Cerebellar nuclear complex (tissue), 1 donor: ENCODE results near the gene TDRD7.

Source experiments
- DNase-seq, 2 experiments: peaks; one replicate each; lab custom pipeline; 2025; lab: John Stamatoyannopoulos, UW

Gene TDRD7

GRCh38 chr9:97507428-97507984 lies 95.6 kb downstream of the TDRD7 start:
- DNase-seq: no peak

GRCh38 chr9:97508852-97509251 lies 97.0 kb downstream of the TDRD7 start:
- DNase-seq: peak in 1 of 2 experiments; percentile 41

DNA sequence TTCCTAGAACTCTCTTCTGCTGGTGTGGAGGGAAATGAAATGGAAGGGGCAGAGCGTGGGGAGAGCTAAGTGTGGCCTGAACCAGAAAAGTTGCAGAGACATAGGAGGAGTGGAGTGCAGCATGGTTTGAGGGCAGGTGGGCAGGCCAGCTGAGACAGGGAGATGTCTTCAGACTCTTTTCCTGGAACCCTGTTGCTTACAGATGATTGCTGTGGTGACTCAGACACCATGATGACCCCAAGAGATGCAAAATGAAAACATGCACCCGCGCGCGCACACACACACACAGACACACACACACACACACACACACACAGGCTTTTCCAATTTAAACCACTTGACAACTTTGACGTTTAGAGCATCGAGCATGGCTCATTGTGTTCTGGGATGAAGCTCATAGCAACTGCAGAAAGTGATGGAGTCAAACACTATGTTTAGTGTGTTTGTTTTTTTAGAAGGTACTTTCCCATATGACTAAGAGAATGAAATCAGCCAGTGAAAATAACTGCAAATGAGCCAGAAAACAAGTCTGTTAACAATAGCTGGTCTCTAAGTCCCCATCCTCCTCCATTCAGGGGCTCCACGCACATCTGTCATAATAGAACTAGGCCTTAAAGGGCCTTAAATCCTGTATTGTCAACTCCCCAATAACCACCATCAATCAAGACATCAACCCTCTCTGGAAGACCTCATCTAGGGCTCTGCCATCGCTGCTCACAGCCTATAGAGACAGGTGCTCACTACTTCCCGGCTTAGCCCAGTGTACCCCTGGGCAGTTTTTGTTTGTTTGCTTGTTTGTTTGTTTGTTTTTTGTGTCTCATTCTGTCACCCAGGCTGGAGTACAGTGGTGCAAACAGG lies 99.1 kb downstream of the TDRD7 start:
- DNase-seq: no peak

- no peak for DNase-seq
These were observed 99.9 kb downstream of the TDRD7 start for GRCh38 chr9:97511655-97512427.

DNA sequence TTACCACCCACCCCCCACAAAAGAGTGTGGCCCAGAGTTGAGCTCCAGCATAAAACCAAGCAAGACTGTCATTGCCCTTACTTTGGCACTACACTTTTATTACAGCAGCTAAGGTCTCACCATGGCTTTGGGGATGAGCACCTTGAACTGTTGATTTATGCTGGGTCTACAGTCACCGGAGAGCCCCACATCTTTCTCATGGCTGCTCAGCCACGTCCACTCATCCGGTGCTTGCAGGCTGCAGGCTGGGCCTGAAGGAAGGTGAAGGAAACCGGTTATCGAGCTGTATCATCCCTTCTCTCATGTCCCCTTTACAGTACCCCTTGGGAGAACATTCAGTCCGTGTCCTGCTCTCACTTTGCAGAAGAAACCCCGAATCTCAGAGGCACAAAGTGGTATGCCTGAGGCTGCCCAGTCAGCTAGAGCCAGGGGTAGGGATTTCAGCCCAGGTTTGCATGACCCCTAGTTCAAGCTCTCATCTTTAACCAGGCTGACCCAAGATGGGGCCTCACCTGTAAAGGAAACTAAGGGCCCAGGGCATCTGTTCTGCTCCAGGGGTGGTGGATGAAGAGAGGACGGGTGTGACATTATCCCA lies 101.2 kb downstream of the TDRD7 start:
- no peak for DNase-seq

- no peak for DNase-seq
These were observed 102.6 kb downstream of the TDRD7 start for GRCh38 chr9:97514531-97514930.

DNA sequence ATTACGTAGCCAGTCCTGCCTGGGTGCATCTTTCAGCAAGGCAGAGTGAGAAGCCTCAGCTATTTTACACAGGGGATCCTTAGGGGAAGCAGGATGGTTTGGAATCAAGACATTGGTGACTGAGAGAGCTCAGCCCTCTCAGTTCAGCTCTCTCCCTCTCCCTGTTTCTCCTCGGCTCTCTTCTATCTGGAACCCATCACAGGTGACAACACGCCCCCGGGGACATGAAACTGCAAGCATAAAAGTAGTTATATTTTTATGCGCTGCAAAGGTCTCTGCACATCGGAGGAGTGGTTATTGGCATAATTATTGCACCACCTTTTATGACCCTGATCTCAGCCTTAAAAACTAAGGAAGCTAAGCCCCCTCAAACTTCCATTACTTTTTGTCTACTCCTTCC lies 103.8 kb downstream of the TDRD7 start:
- DNase-seq: no peak

GRCh38 chr9:97516111-97516510 lies 104.2 kb downstream of the TDRD7 start:
- DNase-seq: no peak

DNA sequence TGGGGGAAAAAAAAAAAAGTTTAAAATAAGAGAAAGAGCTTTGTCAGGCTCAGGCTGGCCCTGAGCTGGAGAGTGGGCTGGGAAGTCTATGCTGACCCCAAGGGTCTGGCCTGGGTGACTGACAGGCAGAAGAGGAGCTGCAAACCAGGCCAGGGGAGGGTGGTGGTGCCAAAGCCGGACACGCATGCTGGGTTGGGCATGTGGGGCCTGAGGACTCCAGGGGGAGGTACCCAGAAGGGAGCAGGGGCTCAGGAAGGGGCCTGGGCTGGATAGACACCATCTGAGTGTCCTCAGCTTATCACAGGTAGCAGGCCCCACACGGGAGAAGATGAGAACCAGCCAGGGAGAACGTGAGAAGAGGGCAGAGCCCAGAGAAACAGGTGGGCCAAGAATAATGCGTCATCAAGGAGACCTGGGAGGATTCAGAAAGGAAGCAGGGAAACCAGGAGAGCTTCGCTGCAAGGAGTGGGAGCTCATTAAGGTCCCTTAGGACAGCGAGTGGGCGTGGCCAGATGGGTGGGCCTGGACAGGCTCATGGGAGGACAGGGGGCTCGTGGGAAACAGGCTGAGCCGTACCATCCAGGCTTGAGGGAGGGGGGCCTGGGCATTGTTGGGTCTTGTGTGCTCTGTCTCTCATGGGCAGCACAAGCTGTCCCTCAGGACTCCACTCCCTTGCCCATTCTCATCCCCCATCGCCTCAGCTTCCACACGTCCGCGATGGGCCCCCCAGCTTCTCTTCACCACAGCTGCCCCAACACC lies 105.6 kb downstream of the TDRD7 start:
- no peak for DNase-seq

DNA sequence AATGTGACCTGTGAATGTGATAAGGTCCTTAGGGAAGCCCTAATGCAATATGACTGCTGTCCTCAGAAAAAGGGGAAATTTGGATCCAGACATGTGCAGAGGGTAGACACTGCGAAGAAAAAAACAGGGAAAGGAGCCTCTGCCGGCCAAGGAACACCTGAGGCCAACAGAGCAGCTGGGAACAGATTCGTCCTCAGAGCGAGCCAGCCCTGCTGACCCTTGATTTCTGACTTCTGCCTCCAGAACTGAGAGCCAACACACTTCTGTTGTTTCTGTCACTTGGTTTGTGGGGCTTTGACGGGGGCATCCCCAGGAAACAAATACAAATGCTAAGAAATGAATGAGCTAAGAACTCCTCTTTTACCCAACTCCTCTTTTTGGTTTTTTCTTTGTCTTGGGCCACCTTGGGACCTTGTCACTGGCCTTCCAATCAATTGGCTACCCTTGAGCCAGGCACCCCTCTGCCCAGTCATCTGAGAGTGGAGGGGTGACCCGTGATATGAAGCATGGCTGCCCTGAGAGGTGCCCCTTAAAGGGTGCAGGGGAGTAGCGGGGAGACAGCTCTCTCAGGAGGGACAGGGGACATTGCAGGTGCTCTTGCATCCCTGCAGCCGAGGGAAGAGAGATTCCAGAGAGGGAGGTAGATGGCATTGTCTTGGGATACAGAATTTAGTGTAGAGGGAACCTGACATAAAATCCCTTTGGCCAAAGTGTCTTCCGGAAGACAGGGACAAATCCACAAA lies 106.4 kb downstream of the TDRD7 start:
- no peak for DNase-seq

GRCh38 chr9:97518909-97519307 lies 107.0 kb downstream of the TDRD7 start:
- no peak for DNase-seq

DNA sequence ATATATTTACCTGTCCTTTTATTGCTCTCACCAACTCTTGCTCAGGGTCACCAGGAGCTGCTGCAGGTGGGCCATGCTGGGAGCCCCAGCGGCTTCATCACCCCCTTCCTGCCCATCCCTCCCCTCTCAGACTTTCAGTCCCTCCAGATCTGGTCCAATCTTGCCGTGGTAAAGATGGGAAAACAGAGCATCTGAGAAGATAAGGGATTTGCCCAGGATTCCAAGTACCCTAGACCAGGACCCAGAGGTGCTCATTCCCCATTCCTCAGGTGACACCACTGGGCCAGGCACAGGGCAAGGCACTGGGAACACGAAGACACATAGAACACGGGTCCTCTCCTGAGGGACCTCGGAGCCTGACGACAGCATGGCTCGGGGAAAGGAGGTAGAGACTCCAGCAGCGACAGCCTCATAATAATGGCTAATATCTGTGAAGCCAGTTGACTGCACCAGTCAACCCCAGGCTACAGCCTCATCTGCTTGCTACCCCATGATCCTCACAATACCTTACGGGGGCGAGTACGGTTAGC lies 107.6 kb downstream of the TDRD7 start:
- DNase-seq: no peak

DNA sequence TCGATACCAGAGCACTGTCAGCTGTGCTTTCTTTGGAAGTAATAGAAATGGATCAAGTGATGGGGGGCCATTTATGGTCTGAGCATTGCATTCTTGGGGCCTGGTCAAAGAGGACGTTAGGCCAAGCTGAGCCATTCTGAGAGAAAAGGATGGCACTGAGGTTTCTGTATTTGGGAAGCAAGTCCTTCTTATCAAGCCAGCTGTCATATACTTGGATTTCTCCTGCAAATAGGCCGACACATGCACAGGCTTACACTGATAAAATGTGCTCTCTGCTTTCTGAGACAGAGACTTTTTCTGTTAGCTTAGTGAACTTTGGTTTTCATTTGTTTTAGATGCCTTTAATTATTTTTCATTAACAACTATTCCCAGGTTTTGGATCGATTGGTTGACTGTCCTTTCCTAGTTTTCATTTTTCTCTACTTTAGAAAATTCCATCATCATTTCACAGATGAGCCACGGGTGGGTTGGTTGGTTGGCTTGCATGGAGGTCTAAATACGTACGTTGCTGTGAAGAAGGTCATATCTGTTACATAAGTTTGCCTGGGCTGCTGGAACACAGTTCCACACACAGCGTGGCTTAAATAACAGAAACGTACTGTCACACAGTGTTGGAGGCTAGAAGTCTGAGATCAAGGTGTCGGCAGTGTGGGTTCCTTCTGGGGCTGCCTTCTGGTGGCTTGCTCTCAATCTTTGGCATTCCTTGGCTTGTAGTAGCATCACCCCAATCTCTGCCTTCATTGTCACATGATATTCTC lies 109.9 kb downstream of the TDRD7 start:
- no peak for DNase-seq

GRCh38 chr9:97524424-97524823 lies 112.5 kb downstream of the TDRD7 start:
- DNase-seq: no peak

GRCh38 chr9:97525451-97525850 lies 113.6 kb downstream of the TDRD7 start:
- DNase-seq: no peak

GRCh38 chr9:97526895-97527575 lies 115.1 kb downstream of the TDRD7 start:
- DNase-seq: peak in 1 of 2 experiments; percentile 40

DNA sequence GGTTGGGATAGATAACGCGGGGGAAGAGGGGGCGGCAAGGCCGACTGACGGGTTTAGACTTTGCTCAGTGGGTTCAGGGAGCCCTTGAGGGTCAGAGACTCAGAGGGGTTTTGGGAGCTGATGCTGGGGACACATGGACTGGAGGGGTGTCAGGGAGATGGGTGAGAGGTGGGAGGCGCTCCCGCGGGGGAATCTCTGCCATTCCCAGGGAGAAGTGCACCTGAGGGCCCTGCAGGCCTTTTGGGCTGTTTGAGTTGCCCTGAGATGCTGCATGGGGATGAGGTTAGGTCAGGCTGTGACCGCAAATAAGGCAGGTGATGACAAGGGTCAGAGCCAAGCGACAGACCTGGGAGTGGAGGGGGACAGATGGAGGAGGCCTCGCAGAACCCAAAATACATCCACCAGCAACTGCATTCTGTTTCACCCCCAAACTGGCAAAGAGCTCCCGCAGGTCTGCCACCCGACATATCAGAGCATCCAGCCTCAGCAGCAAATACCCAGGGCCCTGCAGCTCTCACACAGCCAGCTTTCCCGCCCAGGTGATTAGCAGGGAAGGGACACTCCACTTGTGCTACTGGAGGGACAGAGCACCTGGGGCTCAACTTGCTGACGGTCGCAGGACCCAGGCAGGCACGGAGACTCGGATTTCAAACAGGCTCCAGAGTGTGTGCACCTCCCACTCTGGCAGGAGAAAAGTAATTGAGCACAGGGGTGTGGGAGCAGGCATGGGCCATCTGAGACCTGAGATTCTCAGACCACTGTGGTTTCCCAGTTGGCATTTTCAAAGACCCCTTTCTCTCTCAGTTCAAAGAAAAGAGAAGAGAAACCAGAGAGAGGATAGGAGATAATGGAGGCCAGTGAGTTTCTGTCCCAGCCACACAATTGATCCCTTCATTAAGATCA lies 116.0 kb downstream of the TDRD7 start:
- DNase-seq: no peak

GRCh38 chr9:97528529-97529230 lies 116.8 kb downstream of the TDRD7 start:
- peak in 1 of 2 experiments; percentile 26 for DNase-seq
